CD4-positive, alpha-beta T cell treated with Interleukin-17A for 1 hour (primary cell): ENCODE data around the gene TMEM132C.

Experiments used
- DNase-seq: peaks from one replicate; pipeline ENCODE4 v3.0.0-alpha.2; 2020

Gene TMEM132C

DNA sequence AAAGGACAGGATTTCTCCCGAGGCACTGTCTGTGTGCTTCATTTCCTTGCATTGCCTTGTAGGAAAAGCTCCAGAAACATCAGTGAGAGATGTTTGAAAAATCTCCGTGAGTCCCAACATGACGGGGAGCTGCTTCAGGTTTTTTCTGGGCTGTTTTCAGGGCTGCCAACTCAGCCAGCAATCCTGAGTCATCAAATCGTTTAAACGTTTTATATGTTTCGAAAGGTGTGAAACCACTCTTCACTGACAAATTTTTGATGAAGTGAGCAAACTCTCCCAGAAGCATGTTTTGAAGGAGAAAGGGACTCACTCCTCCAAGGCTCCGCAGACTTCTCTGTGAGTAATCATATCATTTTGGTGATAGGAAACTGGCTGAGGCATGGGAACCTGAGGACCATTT lies 240.5 kb downstream of the TMEM132C start:
- DNase-seq: no peak

DNA sequence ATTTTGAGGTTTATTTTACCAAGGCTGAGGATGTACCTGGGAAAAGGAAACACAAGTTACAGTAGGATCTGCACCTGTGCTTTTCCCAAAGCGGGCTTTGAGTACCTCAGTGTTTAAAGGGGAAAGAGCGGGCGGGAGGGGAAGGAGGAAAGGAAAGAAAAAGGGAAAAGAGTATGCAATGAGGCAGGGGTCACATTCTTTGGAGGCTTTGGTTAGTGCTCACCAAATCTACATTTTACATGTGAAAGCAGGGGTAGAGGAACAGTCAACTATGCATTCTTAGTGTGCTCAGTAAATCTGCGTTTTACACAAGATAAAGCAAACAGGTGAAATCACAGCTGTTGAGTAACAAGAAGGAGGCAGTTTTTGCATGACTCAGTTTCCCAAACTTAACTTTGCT lies 242.2 kb downstream of the TMEM132C start:
- no peak for DNase-seq

DNA sequence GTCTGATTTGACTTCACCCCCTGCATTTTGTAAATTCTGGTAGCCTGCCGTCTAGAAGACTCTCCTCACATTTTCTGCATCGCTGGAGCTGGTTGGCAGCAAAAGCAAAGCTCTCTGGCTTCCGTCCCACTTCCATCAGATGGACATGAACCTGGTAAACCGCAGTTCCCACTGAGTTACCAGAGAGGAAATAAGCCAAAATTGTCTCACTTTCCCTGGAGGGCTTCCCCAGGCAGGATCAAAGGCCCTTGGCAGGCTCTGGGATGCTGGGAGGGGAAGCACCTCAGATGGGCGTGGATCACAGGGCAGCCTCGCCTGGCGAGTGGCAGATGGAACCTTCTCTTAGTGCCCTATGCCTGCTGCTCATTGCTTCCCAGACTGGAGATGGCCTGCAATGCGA lies 243.5 kb downstream of the TMEM132C start:
- DNase-seq: no peak

DNA sequence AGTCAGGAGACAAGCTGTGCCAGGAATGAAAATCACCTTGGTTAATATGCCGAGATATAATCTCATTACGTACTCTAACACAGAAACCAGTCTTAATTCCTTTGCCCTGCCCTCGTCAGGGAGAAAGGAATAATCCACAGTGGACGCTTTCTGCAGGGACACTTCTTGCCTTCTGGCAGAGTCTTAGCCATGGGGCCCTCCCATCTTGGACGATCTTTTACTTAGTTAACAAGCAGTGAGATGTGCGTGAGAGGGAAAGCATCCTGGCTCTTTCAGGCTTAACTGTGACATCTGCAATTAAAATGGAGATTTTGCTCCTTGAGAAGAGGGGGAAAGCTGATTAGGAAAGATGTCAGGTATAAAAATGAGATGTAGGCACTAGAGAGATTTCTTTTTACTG lies 246.4 kb downstream of the TMEM132C start:
- no peak for DNase-seq

DNA sequence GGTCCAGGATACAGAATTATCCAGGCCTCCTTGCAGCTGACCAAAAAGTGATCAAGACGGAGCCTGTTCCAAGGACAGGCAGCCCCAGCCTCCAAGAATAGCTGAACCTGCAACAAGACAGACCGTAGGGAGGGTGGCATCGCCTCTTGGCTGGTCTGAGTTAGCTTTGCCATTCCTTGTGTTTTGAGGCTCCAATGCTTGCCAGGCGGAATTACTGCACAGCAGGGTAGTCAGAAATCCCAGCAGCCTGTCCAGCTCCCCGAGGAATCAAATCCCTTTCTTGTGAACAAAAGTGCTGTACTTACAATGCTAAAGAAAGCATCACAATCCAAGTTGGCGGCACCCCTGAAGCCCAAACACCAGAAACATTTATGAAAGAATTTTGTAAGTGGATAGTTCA lies 246.9 kb downstream of the TMEM132C start:
- no peak for DNase-seq

DNA sequence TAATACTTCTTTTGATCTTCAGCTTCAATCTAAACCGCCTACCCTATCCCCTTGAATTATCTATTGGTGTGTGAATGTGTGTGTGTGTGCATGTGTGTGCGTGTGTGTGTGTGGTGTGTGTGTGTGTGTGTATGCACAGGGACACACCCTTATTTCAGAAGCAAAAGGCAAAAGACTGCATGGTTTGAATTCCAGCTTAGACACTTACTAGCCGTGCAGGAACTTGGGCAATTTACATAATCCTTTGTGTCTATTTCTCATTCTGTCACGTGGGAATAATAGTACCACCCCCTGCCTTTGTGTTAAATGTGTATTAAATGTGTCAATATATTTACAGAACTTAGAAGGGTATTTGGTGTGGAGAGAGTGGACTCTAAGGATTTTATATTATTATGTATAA lies 251.7 kb downstream of the TMEM132C start:
- no peak for DNase-seq

DNA sequence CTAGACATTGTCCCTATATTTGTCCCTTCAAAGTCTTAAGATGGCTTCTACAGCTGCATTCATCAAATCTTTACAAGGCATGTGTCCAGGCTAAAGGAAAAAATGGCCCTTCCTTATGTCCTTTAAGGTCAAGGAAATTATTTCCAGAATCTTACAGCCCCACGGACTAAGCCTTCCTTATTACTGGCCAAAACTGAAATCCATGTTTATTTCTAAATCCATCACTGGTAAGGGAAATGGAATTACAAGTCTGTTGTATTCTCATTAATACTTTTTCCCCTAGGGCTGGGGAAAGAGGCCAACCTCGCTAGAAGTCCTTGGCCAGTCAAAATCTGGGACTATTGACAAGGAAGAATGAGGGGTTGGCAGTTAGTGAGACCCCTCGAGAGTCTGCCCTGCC lies 252.5 kb downstream of the TMEM132C start:
- no peak for DNase-seq

DNA sequence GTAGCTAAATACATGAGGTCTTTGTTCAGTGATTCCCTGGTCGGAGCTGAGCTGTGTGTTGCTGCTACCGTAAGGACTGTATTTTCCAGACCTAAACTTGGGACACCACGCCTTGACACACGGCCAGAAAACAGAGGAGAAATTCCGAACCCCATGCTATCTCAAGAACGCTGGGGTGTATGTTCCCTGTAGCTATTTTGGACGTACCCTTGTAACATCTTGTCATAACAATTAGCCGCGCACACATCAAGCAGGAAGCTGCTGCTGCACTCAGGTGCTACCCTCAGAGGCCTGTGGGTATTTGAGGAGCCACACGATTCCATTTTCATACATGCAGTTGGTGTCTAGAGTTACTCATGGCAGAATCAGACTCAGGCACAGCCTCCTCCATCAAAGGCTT lies 255.0 kb downstream of the TMEM132C start:
- DNase-seq: no peak

DNA sequence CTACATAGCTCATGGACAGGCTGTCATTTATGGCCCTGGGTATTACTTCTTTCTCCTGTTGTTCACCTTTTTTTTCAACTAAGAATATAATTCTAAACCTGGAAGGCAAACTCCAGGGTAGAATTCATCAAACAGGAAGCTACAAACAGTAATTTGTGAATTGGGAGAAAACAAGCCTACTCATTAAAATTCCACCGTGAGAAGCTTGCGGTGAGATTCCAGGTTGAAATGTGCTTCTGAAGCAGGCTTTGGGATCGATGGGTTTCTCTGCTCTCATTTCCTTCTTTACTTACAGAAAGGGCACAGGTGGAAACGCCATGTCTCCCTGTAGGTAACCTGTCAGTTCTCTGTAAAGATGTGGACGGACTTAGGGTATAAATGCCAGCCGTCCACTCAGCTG lies 257.5 kb downstream of the TMEM132C start:
- no peak for DNase-seq

DNA sequence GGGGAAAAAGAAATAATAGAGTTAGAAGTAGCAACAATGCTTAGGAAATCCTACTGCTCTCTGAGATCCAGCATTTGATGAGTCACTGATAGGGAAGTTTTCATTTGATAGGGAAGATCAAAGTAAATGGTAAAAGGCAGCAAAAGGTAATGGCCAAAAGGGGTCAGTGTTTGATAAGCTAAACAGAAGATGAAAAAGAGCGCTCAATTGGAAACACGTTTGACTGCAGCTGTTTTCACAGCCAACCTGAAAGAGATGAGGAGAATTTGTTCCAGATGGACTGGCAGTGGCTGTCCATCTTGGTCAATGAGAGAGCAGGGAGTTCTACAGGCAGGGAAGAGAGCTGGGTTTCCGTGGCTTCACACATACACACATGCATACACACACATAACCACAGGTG lies 264.2 kb downstream of the TMEM132C start:
- DNase-seq: peak; percentile 15

DNA sequence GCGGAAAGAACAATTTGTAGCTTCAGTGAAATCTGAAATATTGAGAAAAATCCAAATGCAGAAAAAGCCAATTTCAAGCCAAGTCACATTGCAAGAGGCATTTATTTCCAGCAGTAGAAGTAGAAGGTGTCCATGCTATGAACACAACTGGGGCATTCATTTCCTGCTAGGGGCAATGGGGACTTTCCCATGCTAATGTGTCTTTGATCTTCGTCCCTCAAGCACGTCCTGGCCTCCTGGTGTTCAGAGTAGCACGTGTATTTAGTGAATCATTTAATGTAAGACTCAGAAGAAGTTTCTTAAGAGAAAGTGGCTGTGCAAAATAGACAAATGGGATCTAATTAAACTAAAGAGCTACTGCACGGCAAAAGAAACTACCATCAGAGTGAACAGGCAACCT lies 267.9 kb downstream of the TMEM132C start:
- peak; percentile 17 for DNase-seq

DNA sequence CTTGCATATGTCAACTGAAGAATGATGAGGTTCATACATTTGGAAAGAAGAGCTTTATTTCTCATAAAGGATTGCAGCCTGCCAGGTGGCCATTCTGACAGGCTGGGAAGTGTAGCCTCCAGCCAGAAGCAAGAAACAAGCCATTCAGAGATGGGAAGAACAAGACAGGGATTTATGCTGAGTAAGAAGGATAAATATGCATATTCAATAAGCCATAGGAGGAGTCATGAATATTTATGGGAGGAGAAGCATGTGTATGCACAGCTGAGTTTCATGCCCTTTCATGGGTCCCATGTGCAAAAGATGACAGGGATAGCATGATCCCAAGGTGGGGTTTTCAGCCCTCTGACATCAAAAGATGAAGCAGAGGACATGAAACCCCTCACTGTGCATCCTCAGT lies 269.8 kb downstream of the TMEM132C start:
- DNase-seq: no peak

DNA sequence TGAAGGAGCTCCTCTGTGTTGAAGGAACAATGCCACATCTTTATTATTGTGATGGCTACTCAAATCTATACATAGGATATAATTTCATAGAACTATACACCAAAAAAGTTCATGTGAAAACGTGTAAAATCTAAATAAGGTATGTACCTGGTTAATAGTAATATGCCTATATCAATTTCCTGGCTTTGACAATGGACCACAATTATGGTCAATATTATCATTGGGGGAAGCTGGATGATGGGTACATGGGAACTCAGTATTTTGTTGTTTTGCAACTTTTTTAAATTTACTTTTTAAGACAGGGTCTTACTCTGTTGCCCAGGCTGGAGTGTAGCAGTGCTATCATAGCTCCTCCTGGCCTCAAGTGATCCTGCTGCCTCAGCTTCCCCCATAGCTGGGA lies 270.7 kb downstream of the TMEM132C start:
- DNase-seq: no peak

DNA sequence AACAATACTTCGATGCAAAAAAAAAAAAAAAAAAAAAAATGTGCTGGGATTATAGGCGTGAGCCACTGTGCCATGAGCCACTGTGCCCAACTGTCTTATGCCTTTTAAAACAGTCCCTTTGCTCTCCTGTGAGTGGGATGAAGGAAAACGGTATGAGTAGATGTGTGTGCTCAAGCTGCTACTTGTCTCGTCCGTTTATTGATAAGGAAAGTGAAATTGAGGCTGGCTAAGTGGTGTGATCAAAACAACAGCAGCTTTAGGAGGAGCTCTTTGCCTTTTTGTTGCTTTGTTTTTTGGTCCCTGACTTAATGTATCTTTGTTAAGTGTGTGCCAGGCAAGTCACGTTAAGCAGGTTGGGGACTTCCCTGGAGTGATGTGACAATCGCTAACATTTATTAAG lies 275.9 kb downstream of the TMEM132C start:
- peak; percentile 2 for DNase-seq

DNA sequence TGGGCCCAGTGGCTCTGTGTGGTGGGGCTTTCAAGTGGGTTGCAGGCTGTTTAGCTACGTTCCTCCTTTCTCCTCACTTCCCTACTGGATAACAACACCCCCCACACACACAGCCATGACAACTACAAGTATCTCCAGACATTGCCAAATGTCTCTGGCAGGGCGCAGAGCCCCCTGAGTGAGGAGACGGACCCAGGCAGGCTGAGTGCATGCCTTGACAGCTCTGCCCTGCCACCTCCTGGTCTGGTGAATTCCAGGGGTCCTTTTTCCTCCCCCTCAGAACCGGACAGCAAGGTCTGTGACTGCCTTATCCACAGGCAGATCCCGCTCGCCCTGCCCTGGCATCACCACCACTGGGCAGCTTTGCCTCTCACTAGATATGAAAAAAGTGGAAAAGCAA lies 276.5 kb downstream of the TMEM132C start:
- no peak for DNase-seq

DNA sequence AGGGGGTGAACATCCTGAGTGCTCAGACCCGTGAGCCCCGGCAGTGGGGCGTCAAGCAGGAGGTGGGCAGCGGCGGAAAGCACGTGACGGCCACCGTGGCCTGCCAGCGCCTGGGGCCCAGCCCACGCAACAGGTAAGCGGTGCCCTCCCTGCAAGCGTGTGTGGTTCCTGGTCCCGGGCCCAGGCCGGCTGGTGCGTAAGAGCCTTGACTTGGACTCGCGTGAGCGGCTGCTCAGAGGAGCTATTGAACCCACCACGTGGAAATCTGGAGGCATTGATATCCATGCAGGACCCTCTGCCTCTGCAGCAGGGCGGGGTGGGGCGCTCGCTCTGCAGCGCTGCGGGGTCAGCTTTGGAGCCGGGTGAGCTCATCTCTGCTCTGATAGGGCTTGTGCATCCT lies 277.0 kb downstream of the TMEM132C start:
- no peak for DNase-seq

DNA sequence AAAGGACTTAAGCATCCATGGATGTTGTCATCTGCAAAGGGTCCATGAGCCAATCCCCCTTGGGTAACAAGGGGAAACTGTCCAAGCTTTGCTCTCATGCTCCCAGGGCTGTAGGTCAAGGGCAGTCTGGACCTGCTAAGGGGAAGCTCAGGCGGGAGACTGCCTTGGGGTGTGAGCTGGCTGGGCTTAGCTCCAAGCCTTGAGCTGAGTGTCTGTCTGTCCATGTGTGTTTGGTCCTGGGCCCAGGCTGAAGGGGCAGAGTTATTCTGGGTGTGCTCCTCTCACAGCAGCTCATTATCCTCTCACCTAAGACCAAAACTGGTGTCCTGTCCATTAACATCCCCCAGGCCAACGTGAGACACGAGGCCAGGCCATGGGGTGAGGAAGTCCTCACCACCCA lies 282.0 kb downstream of the TMEM132C start:
- no peak for DNase-seq

DNA sequence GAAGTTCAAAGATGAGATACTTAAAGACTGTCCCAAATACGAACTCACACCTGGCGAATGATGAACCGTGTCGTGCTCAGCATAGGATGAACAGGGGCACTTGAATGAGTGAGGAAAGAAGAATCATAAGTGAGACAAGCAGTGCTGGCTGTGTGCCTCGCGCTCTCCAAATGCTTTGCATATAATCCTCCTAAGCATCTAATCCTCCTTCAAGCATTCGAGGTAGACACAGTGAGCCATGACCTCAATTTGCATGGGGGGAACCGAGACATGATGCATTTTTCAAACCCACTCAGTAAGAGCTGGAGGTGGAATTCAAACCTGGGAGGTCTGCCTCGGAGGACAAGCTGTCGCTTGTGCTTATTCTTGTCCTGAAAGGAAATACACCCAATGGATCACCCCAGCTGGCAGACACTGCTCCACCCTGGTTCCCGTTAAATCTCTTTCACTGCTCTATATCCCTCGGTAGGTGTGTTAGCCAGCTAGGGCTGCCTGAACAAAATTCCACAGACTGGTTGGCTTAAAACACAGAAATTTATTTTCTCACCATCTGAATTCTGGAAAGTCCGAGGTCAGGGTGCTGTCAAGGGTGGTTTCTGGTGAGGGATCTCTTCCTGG lies 282.7 kb downstream of the TMEM132C start:
- DNase-seq: no peak

DNA sequence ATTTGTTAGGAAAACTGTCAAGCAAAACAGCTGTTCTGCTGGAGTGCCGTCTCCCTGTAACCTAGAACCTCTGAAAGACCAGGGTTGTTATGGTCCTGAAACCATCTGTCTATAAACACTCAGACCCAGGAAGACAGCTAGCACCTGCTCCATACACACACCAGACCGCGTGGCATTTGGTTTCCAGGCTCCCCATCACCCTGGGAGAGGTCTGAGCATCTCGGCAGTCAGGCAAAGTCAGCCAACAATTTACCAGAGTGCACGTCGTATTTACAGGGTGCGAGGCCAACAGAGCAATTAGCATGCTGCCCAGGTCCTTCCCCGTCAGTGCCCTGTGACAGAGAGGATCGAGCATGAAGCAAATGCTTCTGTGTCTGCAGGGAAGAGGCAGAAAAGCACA lies 284.3 kb downstream of the TMEM132C start:
- no peak for DNase-seq

DNA sequence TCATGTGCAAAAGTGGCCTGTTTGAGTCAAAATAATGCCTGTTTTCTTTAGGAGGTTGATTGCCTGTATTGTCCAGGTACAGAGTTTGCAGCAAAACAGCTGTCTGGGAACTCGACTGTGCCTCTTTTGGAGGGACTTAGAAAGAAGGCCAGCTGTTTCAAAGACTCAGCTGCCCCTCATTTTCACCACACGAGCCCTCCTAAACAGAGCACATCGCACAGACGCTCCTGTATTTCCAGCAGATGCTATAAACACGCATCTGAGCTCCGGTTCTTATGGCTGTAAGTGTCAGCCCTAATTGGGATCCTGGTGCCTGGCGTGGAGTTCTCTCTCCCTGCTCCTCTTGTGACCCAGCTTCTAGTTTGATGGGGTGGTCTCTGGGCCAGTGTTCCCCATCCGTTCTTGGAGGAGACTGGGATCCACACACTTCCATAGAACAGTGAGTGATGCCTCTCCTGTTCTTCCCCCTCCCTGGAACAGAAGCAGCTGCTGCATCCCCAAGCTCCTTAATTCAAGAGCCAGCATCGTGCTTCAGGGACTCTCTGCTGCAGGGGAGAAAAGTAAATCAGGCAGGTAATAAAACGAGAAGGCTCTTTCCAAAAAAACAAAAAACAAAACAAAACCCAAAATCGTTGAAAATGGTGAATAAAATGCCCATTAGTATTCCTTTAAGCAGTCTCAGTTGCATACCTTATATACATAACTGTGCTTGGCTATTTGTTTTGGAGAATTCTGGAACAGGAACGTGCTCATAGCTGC lies 287.8 kb downstream of the TMEM132C start:
- no peak for DNase-seq

DNA sequence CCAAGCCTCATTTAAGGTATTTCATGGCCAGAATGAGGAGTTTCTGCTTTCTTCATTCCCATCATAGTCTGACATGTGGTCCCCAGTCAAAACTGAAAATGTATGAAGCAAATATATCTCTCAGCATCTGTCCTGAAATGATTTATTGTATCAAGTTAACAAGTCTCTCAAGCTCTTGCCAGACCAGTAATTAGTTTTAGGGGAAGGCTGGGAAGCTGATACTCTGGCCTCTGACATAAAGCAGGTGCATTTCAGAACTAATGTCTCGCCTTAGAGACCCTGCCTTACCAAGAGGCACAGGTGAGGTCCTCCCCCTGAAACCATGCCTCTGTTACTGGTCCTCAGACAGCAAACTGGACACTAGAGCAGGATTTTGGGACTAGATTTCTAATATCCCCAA lies 290.3 kb downstream of the TMEM132C start:
- no peak for DNase-seq

DNA sequence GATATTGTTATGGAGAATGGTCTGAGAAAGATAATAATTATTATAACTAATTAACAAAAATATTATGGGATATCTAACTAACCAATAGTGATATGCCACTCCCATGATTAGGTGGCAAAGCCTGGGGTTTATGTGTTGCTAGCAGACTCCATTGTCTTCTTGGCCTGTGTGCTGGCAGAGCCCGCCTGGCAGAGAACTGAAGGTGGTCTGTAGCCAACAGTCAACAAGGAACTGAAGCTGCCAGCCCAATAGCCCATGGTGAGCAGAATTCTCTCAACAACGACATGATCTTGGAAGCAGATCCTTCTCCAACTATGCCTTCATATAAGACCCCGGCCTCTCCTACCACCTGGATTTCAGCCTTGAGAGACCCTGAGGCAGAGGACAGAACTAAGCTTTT lies 298.0 kb downstream of the TMEM132C start:
- no peak for DNase-seq

DNA sequence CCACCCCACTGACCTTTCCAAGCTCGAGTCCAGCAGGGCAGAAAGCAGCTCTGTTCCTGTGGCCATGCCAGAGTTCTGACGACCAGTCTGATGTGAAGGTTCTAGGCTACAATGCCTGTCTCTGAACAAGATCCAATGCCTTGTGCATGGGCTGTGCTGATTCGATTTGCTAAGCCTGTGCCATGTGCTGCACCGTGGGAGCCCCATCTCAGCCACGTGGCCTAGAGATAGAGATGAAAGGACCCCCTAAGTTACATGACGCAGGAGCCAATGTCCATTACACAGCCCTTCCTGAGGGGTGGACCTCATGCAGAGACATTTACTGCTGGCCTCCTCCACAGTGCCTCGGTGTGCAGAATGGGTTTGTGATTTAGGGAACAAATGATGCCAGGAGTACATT lies 300.8 kb downstream of the TMEM132C start:
- DNase-seq: no peak

DNA sequence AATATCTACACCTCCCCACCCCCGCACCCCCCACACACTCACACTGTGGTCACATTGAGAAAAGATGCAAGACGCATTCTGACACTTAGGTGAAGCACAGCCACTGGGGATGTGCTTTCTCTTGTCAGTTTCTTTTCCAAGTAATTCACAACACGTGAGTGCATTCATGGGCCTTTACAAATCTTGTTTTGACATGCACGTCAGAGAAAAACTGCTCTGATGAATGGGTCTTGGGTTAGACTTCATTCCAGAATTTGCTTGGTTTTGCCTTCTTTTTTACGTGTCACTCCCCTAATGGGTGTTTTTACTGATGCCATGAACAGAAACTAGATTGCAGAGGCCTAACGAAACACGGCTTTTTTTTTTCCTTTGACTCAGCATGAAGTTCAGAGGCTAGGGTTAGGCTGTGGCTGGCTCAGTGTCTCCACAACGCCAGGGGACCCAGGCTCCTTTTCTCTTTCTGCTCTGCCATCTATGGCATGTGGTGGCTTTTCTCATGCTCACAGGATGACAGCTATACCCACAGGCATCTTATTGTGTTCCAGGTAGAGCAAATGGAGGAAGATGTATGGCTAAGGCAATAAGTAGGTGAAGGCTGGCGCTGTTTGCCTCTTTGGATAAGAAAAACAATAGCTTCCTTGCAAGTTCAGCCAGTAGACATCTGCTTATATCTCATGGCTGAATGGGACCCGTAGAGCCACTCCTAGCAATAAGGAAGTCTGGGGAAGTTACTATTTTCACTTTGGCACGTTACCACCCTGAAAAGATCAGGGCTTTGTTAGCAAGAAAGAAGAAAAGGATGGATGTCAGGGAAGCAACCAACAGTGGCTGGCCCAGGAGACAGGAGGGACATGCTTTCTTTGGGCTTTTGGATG lies 303.5 kb downstream of the TMEM132C start:
- DNase-seq: peak; percentile 40
